Testis (tissue), 3 donors: ENCODE results near the gene NASP. TPM values are rescaled to one million over a fixed set of nuclear protein-coding genes. Genes with fewer than 3 reads are reported as not detected.

Experiments used
- DNase-seq: peaks from one replicate; pipeline ENCODE4 v3.0.0-alpha.2; 2019
- H3K27ac ChIP-seq, 2 donors: fragments of 200-600 bp; sonication (generic); one replicate each; pipeline ENCODE4 v1.5.1; 2019
- H3K27me3 ChIP-seq: fragments of 200-600 bp; sonication (generic); one replicate; pipeline ENCODE4 v1.5.1; 2019
- H3K36me3 ChIP-seq: fragments of 200-600 bp; sonication (generic); one replicate; pipeline ENCODE4 v1.5.1; 2017; ENCODE audit warnings: low read depth; ENCODE audit errors: missing control alignments
- H3K4me1 ChIP-seq: fragments of 200-600 bp; sonication (generic); one replicate; pipeline ENCODE4 v1.5.1; 2019
- H3K4me3 ChIP-seq, 2 donors: fragments of 200-600 bp; sonication (generic); one replicate each; pipeline ENCODE4 v1.5.1; 2017 to 2019
- H3K9me3 ChIP-seq: fragments of 200-600 bp; sonication (generic); one replicate; pipeline ENCODE4 v1.5.1; 2017
- CTCF ChIP-seq, 3 experiments: fragments of 450-650 bp in 2 of 3; fragments of 200-600 bp in 1 of 3; sonication (generic) in 1 of 3; IDR thresholded peaks; one replicate each; pipeline ENCODE4 v1.5.1; 2016 to 2019; ENCODE audit warnings: antibody characterized with exemption in 3 of 3, mild to moderate bottlenecking in 2 of 3, moderate library complexity in 1 of 3
- POLR2A ChIP-seq: fragments of 450-650 bp; IDR thresholded peaks from one replicate; pipeline ENCODE4 v1.6.1; 2017; ENCODE audit warnings: antibody characterized with exemption, mild to moderate bottlenecking, moderate library complexity
- WGBS, 2 donors: methylation state at CpG; one replicate each; pipeline ENCODE4 v1.1.5; 2018; 5-methylcytosine and 5-hydroxymethylcytosine counted together
- intact Hi-C: fragments of 100-400 bp; cut with DNase I; formaldehyde crosslinking; loops from one replicate; pipeline ENCODE4 v1.15.1; 2023; ENCODE audit warnings: low total_unique reads
- polyA plus RNA-seq: library from polyadenylated mRNA; stranded (reverse); fragments of 350-450 nt; fragmentation: Illumina TruSeq; extraction: RNeasy Lipid Tissue Mini Kit (QIAGEN cat#74804); gene quantifications from one replicate; pipeline ENCODE4 v1.2.3, GENCODE V29; 2014; ENCODE audit warnings: low read depth, low replicate concordance; ENCODE audit not compliant: insufficient read depth
- total RNA-seq, 2 donors: library from RNA; depleted of rRNA; stranded (reverse); fragments of >200 nt; gene quantifications; one replicate each; pipeline ENCODE4 v1.2.3, GENCODE V29; 2016

Gene NASP
- total and polyA plus RNA-seq, 3 donors from 2014 or later = 184 to 206 (median 194) TPM

- DNase-seq = no peak
- Histone ChIP-seq H3K4me1 (no peaks in the 10 kb centered on the region), H3K4me3 (no peak overlapping the region), H3K9me3 (no peaks in the 10 kb centered on the region), H3K27me3 (no peaks in the 10 kb centered on the region), H3K36me3 (no peaks in the 10 kb centered on the region), H3K27ac (no peak overlapping the region)
- TF ChIP-seq CTCF (IDR thresholded peaks at IDR 0.05) = no peak
- no peak for TF ChIP-seq POLR2A
- intact Hi-C loops = no loop called here
- WGBS, 2 donors = 92 to 96% methylated on average over 2 of the region's 2 CpGs
Measured at GRCh38 chr1:45604239-45604638, 20.4 kb downstream of the NASP start.

- intact Hi-C loops = no loop called here
- H3K27ac ChIP-seq = no peak overlapping the region
- no peak for DNase-seq
- H3K36me3 ChIP-seq = no peaks in the 10 kb centered on the region
- H3K27me3 ChIP-seq = no peaks in the 10 kb centered on the region
- 76 to 78% methylated on average over 6 of the region's 6 CpGs for WGBS, 2 donors
- no peaks in the 10 kb centered on the region for H3K9me3 ChIP-seq
- H3K4me3 ChIP-seq = no peak overlapping the region
- H3K4me1 ChIP-seq = no peaks in the 10 kb centered on the region
- TF ChIP-seq POLR2A (no peak), CTCF (IDR thresholded peaks at IDR 0.05) (no peak)
Measured at GRCh38 chr1:45607404-45608074, 23.7 kb downstream of the NASP start.

- WGBS, 2 donors = 84 to 89% methylated on average over 5 of the region's 5 CpGs
- no peak overlapping the region for H3K4me3 ChIP-seq
- H3K36me3 ChIP-seq = no peaks in the 10 kb centered on the region
- H3K27ac ChIP-seq = no peak overlapping the region
- no peaks in the 10 kb centered on the region for H3K9me3 ChIP-seq
- intact Hi-C loops = no loop called here
- no peaks in the 10 kb centered on the region for H3K27me3 ChIP-seq
- H3K4me1 ChIP-seq = no peaks in the 10 kb centered on the region
- DNase-seq = no peak
- no peak for TF ChIP-seq POLR2A
- no peak for TF ChIP-seq CTCF (IDR thresholded peaks at IDR 0.05)
Measured at GRCh38 chr1:45608175-45609156, 24.6 kb downstream of the NASP start.

GRCh38 chr1:45610589-45611226, 26.9 kb downstream of the NASP start:
- no peak overlapping the region for H3K4me3 ChIP-seq
- H3K36me3 ChIP-seq = no peaks in the 10 kb centered on the region
- no peak for TF ChIP-seq CTCF (IDR thresholded peaks at IDR 0.05)
- TF ChIP-seq POLR2A = no peak
- H3K27ac ChIP-seq = no peak overlapping the region
- H3K4me1 ChIP-seq = no peaks in the 10 kb centered on the region
- no peaks in the 10 kb centered on the region for H3K9me3 ChIP-seq
- no peak for DNase-seq
- WGBS, 2 donors = 91 to 95% methylated on average over 10 of the region's 10 CpGs
- no peaks in the 10 kb centered on the region for H3K27me3 ChIP-seq
- intact Hi-C loops = no loop called here
